Choroid plexus epithelial cell (primary cell): ENCODE results near the gene CDON.

Experiments
- DNase-seq: peaks from one replicate; pipeline ENCODE4 v3.0.0-alpha.2; 2010; ENCODE audit warnings: low read depth
- H3K4me3 ChIP-seq: 2 replicates; pipeline ENCODE4 v1.5.1; 2011; ENCODE audit warnings: low read depth, mild to moderate bottlenecking, control low read depth, low read length, moderate library complexity
- TF ChIP-seq, protein P1 (sequence below): conservative IDR thresholded peaks from 2 replicates; pipeline ENCODE4 v1.5.1; 2011; ENCODE audit warnings: low read depth, mild to moderate bottlenecking, control low read depth, inconsistent platforms, low read length, moderate library complexity

The CDON gene

DNA sequence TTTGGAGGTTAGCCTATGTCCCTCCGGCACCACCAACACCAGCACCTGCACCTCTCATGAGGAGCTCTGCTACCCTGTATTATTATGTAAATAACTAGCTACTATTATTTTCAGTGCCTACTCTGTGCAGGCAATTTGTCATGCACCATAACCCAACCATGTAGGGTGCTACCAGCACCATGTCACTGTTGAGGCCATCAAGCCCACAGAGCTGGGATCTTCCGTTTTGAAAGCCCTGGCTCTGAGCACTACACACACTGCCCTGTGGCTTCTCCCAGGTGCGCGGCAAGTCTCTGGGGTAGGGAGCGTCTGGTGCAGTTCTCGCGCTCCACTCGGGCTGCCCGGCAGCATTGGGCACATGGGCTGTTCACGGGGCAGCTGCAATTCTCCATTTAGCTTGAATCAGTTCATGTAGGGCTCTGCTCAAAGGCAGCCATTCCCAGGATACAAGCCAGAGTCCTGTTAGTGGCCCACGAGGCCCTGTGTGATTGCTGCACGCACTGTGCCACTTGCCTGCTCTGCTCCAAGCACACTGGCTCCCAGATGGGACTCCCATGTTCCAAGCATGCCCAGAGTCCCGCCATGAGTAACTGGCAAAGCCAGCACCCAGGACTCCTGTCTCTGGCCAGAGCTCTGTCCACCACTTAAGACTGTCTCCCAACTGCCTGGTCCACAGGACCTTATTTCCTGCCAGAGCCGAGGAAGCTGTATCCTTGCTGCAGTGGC lies 42.5 kb upstream of the CDON start:
- no peak overlapping the region for H3K4me3 ChIP-seq
- TF ChIP-seq, protein P1, sequence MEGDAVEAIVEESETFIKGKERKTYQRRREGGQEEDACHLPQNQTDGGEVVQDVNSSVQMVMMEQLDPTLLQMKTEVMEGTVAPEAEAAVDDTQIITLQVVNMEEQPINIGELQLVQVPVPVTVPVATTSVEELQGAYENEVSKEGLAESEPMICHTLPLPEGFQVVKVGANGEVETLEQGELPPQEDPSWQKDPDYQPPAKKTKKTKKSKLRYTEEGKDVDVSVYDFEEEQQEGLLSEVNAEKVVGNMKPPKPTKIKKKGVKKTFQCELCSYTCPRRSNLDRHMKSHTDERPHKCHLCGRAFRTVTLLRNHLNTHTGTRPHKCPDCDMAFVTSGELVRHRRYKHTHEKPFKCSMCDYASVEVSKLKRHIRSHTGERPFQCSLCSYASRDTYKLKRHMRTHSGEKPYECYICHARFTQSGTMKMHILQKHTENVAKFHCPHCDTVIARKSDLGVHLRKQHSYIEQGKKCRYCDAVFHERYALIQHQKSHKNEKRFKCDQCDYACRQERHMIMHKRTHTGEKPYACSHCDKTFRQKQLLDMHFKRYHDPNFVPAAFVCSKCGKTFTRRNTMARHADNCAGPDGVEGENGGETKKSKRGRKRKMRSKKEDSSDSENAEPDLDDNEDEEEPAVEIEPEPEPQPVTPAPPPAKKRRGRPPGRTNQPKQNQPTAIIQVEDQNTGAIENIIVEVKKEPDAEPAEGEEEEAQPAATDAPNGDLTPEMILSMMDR, result no peak
- DNase-seq, result no peak

DNA sequence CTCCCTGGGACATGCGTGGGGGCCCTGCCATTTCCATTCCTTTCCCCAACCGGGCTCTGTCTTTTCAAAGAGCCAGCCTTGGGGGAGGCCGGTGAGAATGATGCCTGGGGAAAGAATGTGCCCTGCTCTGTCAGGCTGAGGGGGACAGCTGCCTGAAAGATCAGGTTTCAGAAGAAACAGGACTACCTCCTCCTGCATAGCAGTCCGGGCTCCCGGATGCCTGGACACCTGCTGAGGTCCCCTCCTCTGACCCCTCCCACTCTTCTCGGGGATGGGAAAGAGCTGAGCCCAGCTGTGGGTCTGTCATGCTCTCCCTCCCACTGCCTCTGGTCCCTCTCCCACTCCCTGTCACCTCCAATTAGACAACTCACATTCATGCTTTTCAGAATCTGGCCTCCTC lies 41.8 kb upstream of the CDON start:
- TF ChIP-seq, protein P1, result no peak

DNA sequence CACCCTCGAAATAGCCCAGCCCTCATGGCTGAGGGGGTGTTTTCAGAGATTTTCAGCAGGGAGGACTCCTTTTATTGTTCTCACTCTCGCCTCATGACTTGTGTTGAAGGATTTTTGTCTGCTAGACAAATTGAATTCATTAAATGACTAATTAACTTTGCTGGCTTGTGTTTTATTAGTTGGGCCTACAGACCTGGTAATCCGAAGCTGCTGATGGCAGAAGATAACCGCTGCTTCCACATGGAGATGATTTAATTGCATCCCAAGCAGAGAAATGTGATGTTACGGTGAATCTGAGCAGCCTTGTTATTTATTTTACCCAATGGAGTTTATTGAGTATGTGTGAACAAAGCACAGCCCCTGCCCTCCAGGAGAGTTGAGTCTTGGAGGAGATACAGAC lies 40.5 kb upstream of the CDON start:
- H3K4me3 ChIP-seq, result no peak overlapping the region
- DNase-seq, result no peak
- TF ChIP-seq, protein P1, result no peak

More for the DNA sequence above, 41.8 kb upstream of the CDON start:
- DNase-seq, result no peak
- no peak overlapping the region for H3K4me3 ChIP-seq

DNA sequence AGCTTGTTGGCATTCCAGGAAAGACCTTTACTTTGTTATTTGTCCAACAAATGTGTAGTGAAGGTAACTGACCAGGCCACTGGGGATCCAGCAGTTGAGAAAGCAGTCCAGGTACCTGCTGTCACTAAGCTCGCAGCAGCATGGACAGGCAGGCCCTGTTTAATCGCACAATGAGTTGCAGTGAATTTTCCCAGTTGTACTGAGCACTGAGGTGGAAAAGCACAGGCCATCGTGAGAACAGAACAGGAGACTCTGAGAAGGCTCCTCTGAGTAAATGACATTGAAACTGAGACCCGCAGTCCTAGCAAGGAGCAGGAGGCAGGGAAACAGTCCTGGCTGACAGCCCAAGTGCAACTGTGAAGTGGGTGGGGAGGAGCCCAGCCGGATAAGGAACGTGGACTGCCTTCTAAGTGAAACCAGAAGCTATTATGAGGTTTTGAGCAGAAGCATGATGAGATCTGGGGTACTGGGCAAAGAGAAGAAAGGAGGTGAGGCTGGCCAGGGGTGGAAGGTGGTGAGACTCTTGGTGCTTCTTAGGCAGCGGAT lies 39.8 kb upstream of the CDON start:
- TF ChIP-seq, protein P1, result no peak
- H3K4me3 ChIP-seq, result no peak overlapping the region
- DNase-seq, result peak; percentile 43

DNA sequence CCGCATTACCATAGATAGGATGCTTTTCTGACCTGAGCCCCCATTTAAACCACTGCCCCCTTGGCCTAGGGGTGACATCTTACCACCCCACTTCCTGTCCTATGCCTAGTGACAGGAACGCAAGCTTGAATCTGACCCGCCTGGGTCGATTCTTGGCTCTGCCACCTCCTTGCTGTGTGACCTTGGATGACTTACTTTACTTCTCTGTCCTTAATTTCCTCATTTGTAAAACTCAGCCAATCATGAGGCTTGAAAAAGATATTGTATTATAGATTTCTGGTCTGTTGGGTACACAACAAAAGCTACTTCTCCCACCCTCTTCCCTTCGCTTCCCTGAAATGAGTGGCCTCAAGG lies 39.2 kb upstream of the CDON start:
- TF ChIP-seq, protein P1, result no peak
- H3K4me3 ChIP-seq, result no peak overlapping the region
- DNase-seq, result no peak

DNA sequence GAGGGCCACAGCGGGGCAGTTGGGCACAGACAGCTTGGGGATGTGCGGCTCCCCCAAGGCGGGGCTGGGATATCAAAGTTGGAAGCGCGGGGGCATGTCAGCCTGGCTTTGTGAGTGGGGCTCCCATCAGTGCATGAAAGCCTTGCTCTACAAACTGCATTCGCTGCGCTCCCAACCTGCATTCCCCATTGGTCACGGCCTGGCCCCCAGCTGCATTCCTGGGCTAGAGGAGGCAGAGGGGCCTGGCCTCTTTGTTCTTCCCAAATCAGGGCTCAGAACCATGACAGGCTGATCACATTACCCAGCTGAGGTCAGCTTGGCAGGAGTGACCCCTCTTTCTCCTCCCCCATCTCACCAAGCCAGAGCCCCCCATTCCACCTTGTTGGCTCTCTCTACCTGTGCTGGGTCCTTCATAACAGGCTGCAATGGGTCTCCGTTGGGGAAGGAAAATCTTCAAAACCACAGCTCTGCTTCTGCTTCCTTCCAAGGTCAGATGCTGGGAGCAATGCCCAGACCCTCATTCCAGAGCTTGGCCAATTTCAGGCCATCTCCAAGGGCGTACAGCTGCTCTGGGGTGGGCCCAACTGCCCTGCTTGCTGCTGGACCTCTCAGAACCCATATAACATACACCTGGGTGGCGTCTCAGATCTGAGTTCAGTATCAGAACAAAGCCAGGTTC lies 38.7 kb upstream of the CDON start:
- TF ChIP-seq, protein P1, result no peak
- no peak for DNase-seq
- H3K4me3 ChIP-seq, result no peak overlapping the region
